H1 (cell line): ENCODE data around the gene FBP1. TPM values are rescaled to one million over a fixed set of nuclear protein-coding genes. Genes with fewer than 3 reads are reported as not detected.

Experiments used
- CTCF ChIA-PET: fragments of 300-600 bp; sonication (Branson Sonifier 250); formaldehyde crosslinking; loops from one replicate; lab custom pipeline; 2021; ENCODE audit not compliant: partially characterized antibody; lab: Charles Lee
- POLR2A ChIA-PET: fragments of 300-600 bp; sonication (Branson Sonifier 250); formaldehyde crosslinking; loops from one replicate; lab custom pipeline; 2021; ENCODE audit warnings: inconsistent platforms; ENCODE audit not compliant: partially characterized antibody; lab: Charles Lee
- DNase-seq, 2 experiments: peaks; one replicate each; pipeline versions ENCODE4 v3.0.0 to v3.0.0-alpha.2; 2010 to 2022; ENCODE audit warnings: low spot score in 2 of 2, low read depth in 1 of 2, mixed read lengths in 1 of 2
- FAIRE-seq: peaks from 2 replicates; lab custom pipeline; 2011; peaks lifted over from hg19 to GRCh38; lab: Jason Lieb, UNC
- H2AFZ ChIP-seq: 2 replicates; pipeline ENCODE4 v1.8.1; 2012; ENCODE audit warnings: low read length, inconsistent platforms
- H2AK5ac ChIP-seq: 2 replicates; pipeline ENCODE4 v1.6.1; 2013; ENCODE audit warnings: low read depth, low read length
- H2BK120ac ChIP-seq: replicated peaks from 2 replicates; pipeline ENCODE3; 2013; ENCODE audit warnings: low read depth, low read length, inconsistent platforms
- H2BK12ac ChIP-seq: 2 replicates; pipeline ENCODE4 v1.6.1; 2013; ENCODE audit warnings: low read depth, low read length
- H2BK15ac ChIP-seq: 2 replicates; pipeline ENCODE4 v1.6.1; 2013; ENCODE audit warnings: low read length
- H2BK20ac ChIP-seq: 2 replicates; pipeline ENCODE4 v1.6.1; 2013; ENCODE audit warnings: low read length
- H2BK5ac ChIP-seq: 2 replicates; pipeline ENCODE4 v1.6.1; 2013; ENCODE audit warnings: low read depth, low read length
- H3K14ac ChIP-seq: 2 replicates; pipeline ENCODE4 v1.6.1; 2013; ENCODE audit warnings: inconsistent platforms; ENCODE audit not compliant: insufficient read length
- H3K18ac ChIP-seq: 2 replicates; pipeline ENCODE4 v1.6.1; 2013; ENCODE audit warnings: low read length; ENCODE audit errors: extremely low read depth
- H3K23ac ChIP-seq: 2 replicates; pipeline ENCODE4 v1.6.1; 2013; ENCODE audit warnings: inconsistent platforms; ENCODE audit not compliant: insufficient read length
- H3K23me2 ChIP-seq: 2 replicates; pipeline ENCODE4 v1.6.1; 2013; ENCODE audit warnings: low read depth, low read length
- H3K27ac ChIP-seq: 2 replicates; pipeline ENCODE4 v1.6.1; 2011; ENCODE audit warnings: low read depth, low read length, inconsistent platforms
- H3K27me3 ChIP-seq, 4 experiments: replicated peaks in 1 of 4; 1 replicate in 1 of 4; 2 replicates in 3 of 4; pipeline versions ENCODE4 v1.6.1 to v1.8.1; 2011 to 2013; ENCODE audit warnings: low read length in 3 of 4, mild to moderate bottlenecking in 3 of 4, inconsistent platforms in 2 of 4, mixed read lengths in 2 of 4, moderate library complexity in 1 of 4; ENCODE audit not compliant: control insufficient read depth in 3 of 4, insufficient read depth in 3 of 4; ENCODE audit errors: extremely low read depth in 1 of 4
- H3K36me3 ChIP-seq, 4 experiments: 2 replicates each; pipeline versions ENCODE4 v1.6.1 to v1.8.1; 2011 to 2013; ENCODE audit warnings: mild to moderate bottlenecking in 4 of 4, low read length in 3 of 4, moderate library complexity in 2 of 4, control low read depth in 1 of 4, inconsistent platforms in 1 of 4; ENCODE audit not compliant: insufficient read depth in 4 of 4, control insufficient read depth in 2 of 4
- H3K4ac ChIP-seq: replicated peaks from 2 replicates; pipeline ENCODE3; 2013; ENCODE audit warnings: low read length, low read depth, mixed read lengths, inconsistent platforms; ENCODE audit not compliant: insufficient read length
- H3K4me1 ChIP-seq, 4 experiments: replicated peaks in 1 of 4; 1 replicate in 1 of 4; 2 replicates in 3 of 4; pipeline versions ENCODE4 v1.6.1 to v1.8.1; 2011 to 2013; ENCODE audit warnings: low read length in 3 of 4, inconsistent platforms in 2 of 4, mixed read lengths in 1 of 4; ENCODE audit not compliant: insufficient read depth in 4 of 4, control insufficient read depth in 3 of 4
- H3K4me2 ChIP-seq, 2 experiments: 2 replicates each; pipeline versions ENCODE4 v1.6.1 to v1.8.1; 2011 to 2013; ENCODE audit warnings: low read depth in 2 of 2, low read length in 2 of 2, control low read depth in 1 of 2, inconsistent platforms in 1 of 2, mild to moderate bottlenecking in 1 of 2; ENCODE audit not compliant: insufficient read depth in 1 of 2
- H3K4me3 ChIP-seq, 4 experiments: fragments of 200-600, 300-600 bp in 1 of 4; sonication (generic), shearing (Covaris generic), sonication (Bioruptor Twin) in 1 of 4; 2 replicates each; pipeline versions ENCODE4 v1.5.1 to v1.8.1; 2011 to 2016; ENCODE audit warnings: low read length in 4 of 4, low read depth in 3 of 4, control low read depth in 2 of 4, inconsistent platforms in 2 of 4, mild to moderate bottlenecking in 2 of 4, mixed read lengths in 1 of 4, moderate library complexity in 1 of 4; ENCODE audit not compliant: insufficient read depth in 2 of 4; ENCODE audit errors: extremely low read depth in 1 of 4
- H3K56ac ChIP-seq: replicated peaks from 2 replicates; pipeline ENCODE3; 2013; ENCODE audit warnings: low read depth, mild to moderate bottlenecking, mixed read lengths, low read length, inconsistent platforms; ENCODE audit not compliant: insufficient read length
- H3K79me1 ChIP-seq: 2 replicates; pipeline ENCODE4 v1.6.1; 2013; ENCODE audit warnings: low read depth, low read length, control low read depth
- H3K79me2 ChIP-seq, 2 experiments: 2 replicates each; pipeline versions ENCODE4 v1.6.1 to v1.8.1; 2012 to 2013; ENCODE audit warnings: low read length in 2 of 2, mild to moderate bottlenecking in 2 of 2, inconsistent platforms in 1 of 2; ENCODE audit not compliant: insufficient read depth in 2 of 2, control insufficient read depth in 1 of 2
- H3K9ac ChIP-seq, 4 experiments: replicated peaks in 1 of 4; 1 replicate in 1 of 4; 2 replicates in 3 of 4; pipeline versions ENCODE4 v1.6.1 to v1.8.1; 2011 to 2013; ENCODE audit warnings: low read depth in 3 of 4, low read length in 3 of 4, control low read depth in 2 of 4, mild to moderate bottlenecking in 2 of 4, moderate library complexity in 2 of 4, inconsistent platforms in 1 of 4; ENCODE audit errors: extremely low read depth in 1 of 4
- H3K9me3 ChIP-seq, 2 experiments: 2 replicates each; pipeline versions ENCODE4 v1.6.1 to v1.8.1; 2012 to 2013; ENCODE audit warnings: mild to moderate bottlenecking in 2 of 2, moderate library complexity in 2 of 2, control low read depth in 1 of 2, inconsistent platforms in 1 of 2, low read depth in 1 of 2, low read length in 1 of 2, mixed read lengths in 1 of 2; ENCODE audit not compliant: insufficient read depth in 2 of 2
- H4K20me1 ChIP-seq, 2 experiments: replicated peaks in 1 of 2; 2 replicates each; pipeline versions ENCODE3 to v1.8.1; 2011 to 2013; ENCODE audit warnings: inconsistent platforms in 2 of 2, low read length in 2 of 2, mild to moderate bottlenecking in 1 of 2; ENCODE audit not compliant: insufficient read depth in 2 of 2, control insufficient read depth in 1 of 2
- H4K5ac ChIP-seq: 2 replicates; pipeline ENCODE4 v1.6.1; 2013; ENCODE audit warnings: low read length, low read depth, mixed read lengths, inconsistent platforms; ENCODE audit not compliant: insufficient read length
- H4K8ac ChIP-seq: 2 replicates; pipeline ENCODE4 v1.8.0; 2013; ENCODE audit warnings: mild to moderate bottlenecking, moderate library complexity, low read length, inconsistent platforms; ENCODE audit not compliant: insufficient read depth; ENCODE audit errors: extremely low read depth
- H4K91ac ChIP-seq: replicated peaks from 2 replicates; pipeline ENCODE3; 2013; ENCODE audit warnings: low read length, mixed read lengths, inconsistent platforms; ENCODE audit not compliant: insufficient read length
- CBX5 ChIP-seq: fragments of 300-800, 300-1000 bp; sonication (generic); IDR thresholded peaks from 2 replicates; pipeline ENCODE4 v1.7.1; 2016; ENCODE audit warnings: antibody characterized with exemption, low read length, low read depth
- KDM1A ChIP-seq: fragments of 200-600, 300-600 bp; sonication (generic); IDR thresholded peaks from 2 replicates; pipeline ENCODE4 v1.7.1; 2016; ENCODE audit warnings: mild to moderate bottlenecking, low read length, borderline replicate concordance
- POLR2A ChIP-seq, 2 experiments: IDR thresholded peaks; 1 replicate in 1 of 2; 2 replicates in 1 of 2; pipeline ENCODE4 v1.6.1; 2011; ENCODE audit warnings: low read depth in 2 of 2, low read length in 2 of 2, mild to moderate bottlenecking in 2 of 2; ENCODE audit errors: control extremely low read depth in 1 of 2
- RFX5 ChIP-seq: IDR thresholded peaks from 2 replicates; pipeline ENCODE4 v1.6.1; 2011; ENCODE audit warnings: low read depth, low read length, improper control_type of control experiment, borderline replicate concordance
- RNF2 ChIP-seq: fragments of 200-900, 300-1000 bp; sonication (generic); IDR thresholded peaks from 2 replicates; pipeline ENCODE4 v1.7.1; 2016; ENCODE audit warnings: borderline replicate concordance, low read depth, mild to moderate bottlenecking, antibody characterized with exemption, low read length; ENCODE audit not compliant: poor library complexity, severe bottlenecking; ENCODE audit errors: missing control alignments
- ZNF274 ChIP-seq: IDR thresholded peaks from 2 replicates; pipeline ENCODE4 v1.7.0; 2012; ENCODE audit warnings: low read length, borderline replicate concordance; ENCODE audit errors: extremely low read depth
- WGBS, 2 experiments: shearing (Covaris generic) in 1 of 2; methylation state at CpG; one replicate each; pipeline versions ENCODE4 v1.1.6 to v1.1.7; 2013 to 2015; ENCODE audit warnings: low lambda C conversion rate in 2 of 2, mixed read lengths in 2 of 2, inconsistent platforms in 1 of 2, low coverage in 1 of 2, missing lambda C conversion rate in 1 of 2; ENCODE audit not compliant: insufficient replicate concordance in 2 of 2, insufficient coverage in 1 of 2, insufficient read length in 1 of 2; ENCODE audit errors: extremely low coverage in 1 of 2, missing lambda C conversion rate in 1 of 2; 5-methylcytosine and 5-hydroxymethylcytosine counted together
- polyA plus RNA-seq, 7 experiments: library from polyadenylated mRNA; depleted of rRNA in 3 of 7; stranded (reverse) in 5 of 7; unstranded in 2 of 7; fragments of >200 nt in 5 of 7; fragments of 200-250 nt in 2 of 7; gene quantifications; 1 replicate in 5 of 7; 2 replicates in 1 of 7; 4 replicates in 1 of 7; pipeline versions ENCODE4 v1.2.1 to v1.2.3, GENCODE V29; 2011 to 2013; ENCODE audit warnings: missing spikeins in 2 of 7, mixed read lengths in 2 of 7
- total RNA-seq: library from RNA; stranded (reverse); fragmentation: NEBNext Ultra II Directional; extraction: Animal tissue kit (Norgen Biotek cat#: 25700); gene quantifications from 2 replicates; pipeline ENCODE4 v1.2.1, GENCODE V29; 2021

The FBP1 gene
- total and polyA plus RNA-seq, 2 of the 8 experiments (the other 6 are each of a cell fraction or from before 2014, with no cell fraction given), result 1.0 to 4.1 TPM

DNA sequence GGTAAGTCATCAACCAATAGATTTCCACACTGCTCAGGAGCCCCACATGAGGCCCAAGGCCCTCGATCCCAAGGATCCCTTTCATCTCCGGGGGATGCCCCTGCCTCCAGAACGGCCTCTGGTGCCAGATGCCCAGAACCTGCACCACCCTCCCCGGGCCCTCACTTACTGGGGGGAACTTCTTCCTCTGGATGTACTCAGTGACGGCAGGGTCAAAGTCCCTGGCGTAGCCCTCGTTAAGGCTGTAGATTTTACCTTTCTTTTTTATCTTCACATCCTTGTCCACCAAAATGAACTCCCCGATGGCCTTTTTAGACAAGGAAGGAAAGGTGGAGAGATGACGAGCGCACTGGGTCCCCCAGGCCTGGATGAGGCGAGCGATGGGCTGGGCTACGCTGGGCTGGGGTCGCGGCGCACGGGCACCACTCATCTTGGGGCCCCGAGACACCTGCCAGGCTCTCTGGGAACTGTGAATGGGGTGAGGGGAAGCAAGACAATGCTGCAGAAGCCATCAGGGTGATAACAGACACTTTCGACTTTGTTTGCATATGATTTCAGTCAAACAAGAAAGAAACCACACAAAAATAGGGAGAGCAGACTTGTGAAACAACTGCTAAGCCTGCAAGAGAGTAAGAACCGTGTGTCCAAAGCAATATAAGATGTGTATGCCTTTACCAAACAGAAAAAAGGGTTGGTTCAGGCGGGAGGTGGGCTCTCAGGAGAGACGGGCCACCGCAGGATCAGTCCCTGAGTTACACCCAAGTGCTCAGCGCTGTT, 32.5 kb downstream of the FBP1 start:
- POLR2A ChIA-PET, result interaction anchor here (6.7 kb wide), 1 partner anchor 53 kb away, joined by 43 read pairs; the partner anchor contains the start of gene PCAT7
- Histone ChIP-seq H2AFZ (0 out of 2 replicates have a peak overlapping the region, but pooled peaks have one; percentile 24), H3K18ac (no peak overlapping the region)

More for the DNA sequence above, 32.5 kb downstream of the FBP1 start:
- FAIRE-seq (no peak), DNase-seq (no peak)
- Histone ChIP-seq H3K27me3 (no peaks in the 10 kb centered on the region; a peak in 1 of 7 replicates), H3K4me1 (peaks cover 7 to 10% (median 8%) of the 10 kb centered on the region in 4 experiments; a peak in 6 of 7 replicates), H2BK12ac (peak overlapping the region; percentile 84; the same call in 1 of the 2 replicates), H3K79me2 (no peaks in the 10 kb centered on the region), H4K20me1 (no peaks in the 10 kb centered on the region), H3K79me1 (no peaks in the 10 kb centered on the region), H2BK15ac (no peak overlapping the region), H3K4me3 (no peak overlapping the region), H3K14ac (no peak overlapping the region), H3K56ac (no peak overlapping the region), H2BK5ac (no peak overlapping the region), H3K9ac (no peak overlapping the region), H4K8ac (no peak overlapping the region), H3K4me2 (no peak overlapping the region), H3K36me3 (no peaks in the 10 kb centered on the region), H3K9me3 (no peaks in the 10 kb centered on the region), H2BK120ac (no peak overlapping the region), H4K91ac (peak overlapping the region; percentile 4), H3K23ac (no peak overlapping the region), H2BK20ac (no peak overlapping the region), H4K5ac (no peak overlapping the region), H3K4ac (no peak overlapping the region), H2AK5ac (no peak overlapping the region), H3K23me2 (no peaks in the 10 kb centered on the region), H3K27ac (no peak overlapping the region)
- WGBS, 2 experiments, result 90% methylated on average over 24 of the region's 24 CpGs; no CpG with 5 or more reads in 1 of the 2 experiments
- CTCF ChIA-PET, result interaction anchor here (7.1 kb wide), 1 partner anchor 54 kb away, joined by 54 read pairs; the partner anchor contains the start of gene PCAT7
- TF ChIP-seq POLR2A (IDR thresholded peaks at IDR 0.05; ENCODE audit: control extremely low read depth in 1 of 2, low read depth in 2 of 2, low read length in 2 of 2) (no peak), RNF2 (no peak), CBX5 (no peak), ZNF274 (no peak), RFX5 (no peak), KDM1A (no peak)
